ENCODE data around the gene IMMP2L.

The IMMP2L gene

DNA sequence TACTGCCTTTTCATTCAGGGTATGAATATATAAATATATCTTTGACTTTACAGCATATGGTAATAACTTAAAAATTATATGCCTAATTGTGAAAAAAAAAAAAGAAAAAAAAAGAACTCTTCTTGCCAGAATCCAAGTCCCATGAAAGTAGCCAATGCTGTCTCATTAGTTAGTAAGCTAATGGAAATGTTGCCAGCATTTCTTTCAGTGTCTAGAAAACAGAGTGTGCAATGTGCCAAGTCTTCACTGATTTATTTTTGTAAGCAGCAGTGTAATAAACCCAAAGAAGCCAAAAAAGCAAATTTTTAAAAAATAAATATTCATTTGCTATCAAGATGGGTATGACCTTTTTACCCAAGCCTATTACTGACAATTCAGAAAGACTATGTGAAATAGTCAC, 502.5 kb downstream of the IMMP2L start:
- DNase-seq, result no peak

DNA sequence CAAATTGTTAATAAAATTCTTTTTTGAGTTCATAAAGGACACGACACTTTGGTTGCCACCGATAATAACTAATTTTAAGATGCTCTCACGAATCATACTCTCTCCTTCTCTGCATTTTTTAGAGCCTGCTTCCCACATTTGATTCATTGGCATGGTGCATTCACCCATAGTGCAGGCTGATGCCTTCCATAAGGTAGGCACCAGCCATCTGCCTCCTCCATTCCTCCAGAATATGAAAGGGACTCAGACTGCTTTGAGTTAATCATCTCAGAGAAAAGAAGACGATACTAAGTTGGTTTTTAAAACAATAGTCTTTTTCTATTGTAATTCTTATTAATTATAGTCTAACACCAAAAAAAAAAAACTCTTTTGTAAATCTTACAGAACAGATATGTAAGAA, 505.2 kb downstream of the IMMP2L start:
- DNase-seq, result no peak

DNA sequence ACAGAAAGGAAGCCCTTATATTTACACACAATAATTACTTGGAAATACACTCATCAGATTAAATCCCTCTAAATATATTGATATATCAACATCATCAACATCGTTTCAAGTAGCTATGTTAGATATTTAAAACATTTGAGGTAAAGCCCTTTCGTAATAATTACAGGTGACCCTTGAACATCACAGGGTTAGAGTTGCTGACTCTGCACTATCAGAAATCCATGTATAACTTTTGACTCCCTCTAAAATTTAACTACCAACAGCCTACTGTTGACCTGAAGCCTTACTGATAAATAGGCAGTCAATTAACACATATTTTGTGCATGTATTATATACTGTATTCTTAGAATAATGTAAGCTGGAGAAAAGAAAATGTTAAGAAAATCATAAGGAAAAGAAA, 505.9 kb downstream of the IMMP2L start:
- no peak for DNase-seq

- DNase-seq, result no peak
Observed at GRCh38 chr7:111053035-111053434, 509.3 kb downstream of the IMMP2L start.

- no peak for DNase-seq
Observed at GRCh38 chr7:111051832-111052231, 510.5 kb downstream of the IMMP2L start.

GRCh38 chr7:111050875-111051416, 511.3 kb downstream of the IMMP2L start:
- DNase-seq, result no peak

DNA sequence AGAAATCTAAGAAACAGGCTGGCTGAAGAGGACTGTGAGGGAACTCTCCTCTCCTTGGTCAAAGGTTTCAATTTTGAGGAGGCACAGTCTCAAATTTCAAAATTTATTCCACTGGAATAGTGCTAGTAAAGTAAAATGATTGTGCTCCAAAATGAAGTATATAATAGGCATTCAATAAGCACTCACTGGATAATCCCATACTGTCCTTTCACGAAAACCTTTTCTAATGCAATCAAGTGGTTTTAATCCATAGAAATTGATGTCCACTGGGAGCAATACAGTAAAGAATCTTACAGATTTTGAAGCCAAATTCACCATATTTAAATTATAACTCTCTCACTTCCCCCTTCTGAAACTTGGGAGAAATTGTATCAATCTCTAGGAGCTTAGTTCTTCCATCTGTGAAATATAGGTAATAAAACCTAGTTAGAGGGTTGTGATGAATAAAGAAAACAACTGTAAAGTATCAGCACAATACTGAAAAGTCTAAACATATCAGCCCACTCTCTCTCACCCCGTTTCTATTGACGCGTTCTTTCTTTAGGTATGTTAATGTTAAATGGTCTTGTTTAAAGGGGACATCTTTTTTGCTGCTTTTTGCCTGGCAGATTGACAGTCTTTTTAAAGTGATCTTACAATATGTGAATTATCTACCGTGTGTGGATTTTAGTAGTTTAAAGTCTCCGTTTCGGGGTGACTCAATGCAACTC, 512.2 kb downstream of the IMMP2L start:
- DNase-seq, result no peak

GRCh38 chr7:111047595-111047994, 514.7 kb downstream of the IMMP2L start:
- DNase-seq, result no peak

DNA sequence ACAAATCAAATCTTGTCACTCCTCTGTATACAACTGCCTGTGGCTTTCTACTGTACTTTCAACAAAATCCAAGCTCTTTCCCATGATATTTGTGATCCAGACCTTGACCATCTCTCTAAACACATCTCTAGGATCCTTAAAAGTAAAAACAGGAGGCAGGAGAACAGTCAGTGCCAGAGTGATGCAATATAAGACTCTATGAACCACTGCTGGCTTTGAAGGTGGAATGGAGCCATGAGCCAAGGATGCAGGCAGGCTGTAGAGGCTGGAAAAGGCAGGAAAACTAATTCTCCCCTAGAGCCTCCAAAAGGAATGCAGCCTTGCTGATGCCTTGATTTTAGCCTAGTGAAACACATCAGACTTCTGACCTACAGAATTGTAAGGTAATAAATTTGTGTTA, 516.8 kb downstream of the IMMP2L start:
- DNase-seq, result no peak

DNA sequence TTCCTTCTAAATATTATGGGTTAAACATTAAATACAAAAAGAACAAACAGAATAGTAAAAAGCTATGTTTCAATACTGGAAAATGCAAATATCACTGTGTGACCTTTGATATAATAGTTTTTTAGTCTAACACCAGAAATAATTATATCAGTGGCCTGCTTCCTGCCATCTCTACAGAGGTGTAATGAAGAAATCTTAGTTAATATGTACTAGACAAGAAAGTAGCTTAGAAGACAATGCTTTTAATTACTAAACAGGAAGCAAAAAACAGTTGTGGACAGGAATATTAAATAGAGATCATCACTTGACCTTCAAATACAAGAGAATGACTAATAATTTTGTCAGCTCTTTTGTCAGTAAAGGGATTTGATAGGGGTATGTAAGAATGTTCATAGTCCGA, 518.7 kb downstream of the IMMP2L start:
- no peak for DNase-seq

DNA sequence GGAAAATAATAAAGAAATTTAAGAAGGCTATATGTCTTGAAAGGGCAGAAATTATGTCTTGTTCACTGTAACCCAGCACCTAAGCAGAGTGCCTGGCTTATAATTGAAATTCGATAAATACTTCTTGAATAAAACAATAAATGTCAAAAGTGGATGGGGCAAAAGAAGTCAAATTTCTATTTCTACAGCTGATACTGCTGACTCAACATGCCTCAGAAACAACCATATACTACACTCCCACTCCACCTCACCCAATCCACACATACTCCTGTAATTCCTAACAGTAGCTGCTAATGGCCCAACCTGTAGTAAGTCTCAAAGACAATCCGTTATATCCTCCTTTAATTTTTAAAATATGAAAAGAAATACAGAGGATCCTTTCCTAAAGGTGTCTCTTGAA, 519.5 kb downstream of the IMMP2L start:
- DNase-seq, result no peak

DNA sequence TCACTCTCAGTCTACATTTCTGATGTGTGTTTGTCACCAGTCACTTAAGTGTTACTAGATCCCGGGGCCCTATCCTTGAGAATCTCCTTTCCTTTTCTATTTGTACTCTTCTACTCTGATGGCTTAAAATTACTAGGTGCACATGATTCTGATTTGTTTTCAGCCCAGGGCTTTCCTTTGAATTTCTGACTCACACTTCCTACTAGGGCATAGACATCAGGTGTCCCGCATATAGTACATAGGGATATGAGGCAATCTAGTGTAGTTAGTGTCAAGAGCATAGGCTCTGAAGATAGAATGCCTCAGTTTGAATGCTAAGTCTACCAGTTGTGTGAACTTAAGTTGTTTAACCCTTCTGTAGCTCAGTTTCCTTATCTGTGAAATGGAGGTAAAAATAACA, 520.7 kb downstream of the IMMP2L start:
- no peak for DNase-seq

- no peak for DNase-seq
Observed at GRCh38 chr7:111038185-111038584, 524.1 kb downstream of the IMMP2L start.

GRCh38 chr7:111031916-111032315, 530.4 kb downstream of the IMMP2L start:
- DNase-seq, result no peak

- DNase-seq, result no peak
Observed at GRCh38 chr7:111030336-111030735, 532.0 kb downstream of the IMMP2L start.

DNA sequence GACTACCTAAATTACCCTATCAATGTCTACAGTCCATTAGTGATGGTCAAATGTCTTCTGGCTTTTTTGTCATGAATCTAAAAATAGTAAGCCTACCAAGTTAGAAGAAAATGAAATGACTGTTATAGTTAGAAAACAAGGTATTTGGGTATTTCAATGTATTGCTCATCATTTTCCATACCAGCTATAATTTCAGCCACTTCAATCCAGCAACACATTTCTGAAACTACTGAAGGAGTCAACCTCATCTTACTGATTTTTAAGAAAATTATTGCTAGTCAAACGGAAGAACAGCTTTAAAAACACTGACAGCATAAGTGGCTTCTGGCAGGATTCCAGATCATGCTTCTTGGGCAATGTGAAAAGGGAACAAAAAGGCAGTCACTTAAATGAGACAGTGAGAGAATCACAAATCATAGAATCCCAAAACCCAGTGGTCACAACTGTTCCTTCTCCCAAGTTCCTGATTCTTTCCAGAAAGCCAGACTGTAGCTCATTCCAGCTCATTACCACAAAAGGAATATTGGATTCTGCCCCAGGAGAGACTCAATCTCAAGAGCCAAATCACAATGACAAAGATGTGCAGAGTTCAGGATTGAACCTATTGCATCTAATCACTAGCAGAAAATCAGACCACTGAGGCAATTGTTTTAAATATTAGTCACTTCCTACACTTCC, 532.6 kb downstream of the IMMP2L start:
- DNase-seq, result peak; percentile 80

DNA sequence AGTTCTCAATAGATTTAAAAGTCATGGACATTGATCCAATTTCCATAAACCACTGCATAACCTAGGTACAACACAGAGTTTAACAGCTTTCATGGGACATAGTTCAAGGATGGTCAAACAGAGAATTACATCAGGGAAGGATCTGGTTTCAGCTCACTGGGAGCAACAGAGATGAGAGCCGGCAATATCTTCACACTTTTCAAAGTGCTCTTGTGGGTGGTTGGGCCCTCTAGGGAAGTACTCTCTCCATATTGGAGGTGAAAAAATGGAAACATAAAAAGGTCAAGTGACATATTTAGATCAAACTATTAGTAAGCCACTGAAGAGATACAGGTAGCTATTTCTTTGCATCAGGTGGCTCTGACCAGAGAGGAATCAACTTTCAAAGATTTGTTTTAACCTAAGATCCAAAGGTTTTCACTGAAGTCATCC, 533.1 kb downstream of the IMMP2L start:
- no peak for DNase-seq

DNA sequence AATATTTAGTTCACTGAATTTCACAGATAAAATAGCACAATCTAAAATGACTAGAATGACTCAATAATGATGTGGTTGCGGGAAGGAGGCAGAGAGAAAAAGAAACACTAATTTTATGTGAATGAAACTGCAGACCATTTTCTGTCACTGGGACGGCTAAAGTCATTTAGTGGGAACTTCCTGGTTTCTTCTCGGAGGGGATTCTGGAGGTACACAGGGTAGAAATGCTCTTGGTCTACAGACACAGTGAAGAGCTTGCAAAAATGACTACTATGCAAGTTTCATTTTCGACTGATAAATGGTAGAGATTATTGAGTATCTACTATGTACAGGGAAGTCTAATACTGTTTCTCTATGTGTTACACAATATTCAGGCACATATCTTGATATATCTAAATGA, 534.9 kb downstream of the IMMP2L start:
- no peak for DNase-seq

- DNase-seq, result no peak
Observed at GRCh38 chr7:111026806-111027205, 535.5 kb downstream of the IMMP2L start.

- no peak for DNase-seq
Observed at GRCh38 chr7:111026343-111026742, 535.9 kb downstream of the IMMP2L start.

- peak; percentile 52 for DNase-seq
Observed at GRCh38 chr7:111025006-111025405, 537.3 kb downstream of the IMMP2L start.

DNA sequence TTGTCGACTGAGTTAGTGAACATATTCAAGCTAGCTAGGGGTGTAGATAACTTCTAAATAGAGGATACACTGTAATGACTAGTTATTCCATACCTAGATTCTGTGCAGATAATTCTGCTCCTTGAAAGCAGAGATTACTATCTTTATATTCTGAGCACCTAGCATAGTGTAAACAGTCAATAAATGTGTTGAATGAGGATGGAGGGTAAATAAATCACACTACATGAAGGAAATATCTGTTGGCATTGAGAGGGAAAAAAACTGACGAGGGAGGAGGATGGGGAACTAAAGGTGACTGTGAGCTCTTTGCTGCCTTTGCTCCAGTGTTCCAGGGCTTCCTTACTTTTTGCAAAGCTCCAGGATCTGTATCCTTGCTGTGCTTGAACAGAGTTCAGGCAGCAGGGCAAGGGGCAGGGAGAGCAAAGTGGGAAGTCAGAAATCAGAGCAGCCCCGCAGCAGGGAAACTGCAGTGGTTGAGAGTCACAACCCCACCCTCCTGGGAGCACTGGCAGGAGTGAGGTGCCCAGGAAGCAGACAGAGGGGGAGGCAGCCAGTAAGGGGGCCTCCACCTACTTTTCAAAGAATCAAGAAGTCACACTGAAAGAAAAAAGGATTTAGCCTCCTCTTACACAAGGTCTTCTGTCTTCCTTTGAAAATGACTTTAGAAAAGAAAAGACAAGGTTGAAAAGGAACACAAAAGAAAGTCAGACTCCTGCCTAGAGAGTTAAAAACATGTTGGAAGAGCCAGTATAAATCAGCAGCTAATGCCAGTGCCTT, 543.1 kb downstream of the IMMP2L start:
- no peak for DNase-seq

DNA sequence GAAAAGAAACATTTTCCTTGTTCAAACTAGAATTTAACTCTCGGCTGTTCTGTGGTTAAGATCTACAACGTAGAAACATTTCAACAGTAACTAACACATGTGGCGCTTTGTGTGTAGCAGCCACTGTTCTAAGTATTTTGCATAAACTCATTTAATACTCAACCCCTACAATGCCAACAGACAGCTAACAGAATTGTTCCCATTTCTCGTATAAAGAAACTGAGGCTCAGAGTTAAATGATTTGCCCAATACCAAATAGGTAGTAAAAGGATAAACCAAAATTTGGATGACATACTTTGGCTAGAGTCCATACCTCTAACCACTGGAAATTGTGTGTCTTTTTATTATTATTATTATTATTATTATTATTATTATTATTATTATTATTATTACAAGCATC, 543.8 kb downstream of the IMMP2L start:
- no peak for DNase-seq

GRCh38 chr7:111014079-111014478, 548.2 kb downstream of the IMMP2L start:
- no peak for DNase-seq

Data from stimulated activated CD4-positive, alpha-beta T cell treated with anti-CD3 and anti-CD28 coated beads, Interleukin-4, amount 100 ng/mL, for 24 hours (primary cell).